Ramos (cell line): ENCODE measurements around the gene KANSL1.

ENCODE experiments used
- in situ Hi-C: fragments of 300-500 bp; cut with MboI; formaldehyde crosslinking; loops from one replicate; pipeline ENCODE4 v1.14.3; 2022; ENCODE audit warnings: low sequenced_read_pairs; ENCODE audit not compliant: unreplicated experiment

The KANSL1 gene

DNA sequence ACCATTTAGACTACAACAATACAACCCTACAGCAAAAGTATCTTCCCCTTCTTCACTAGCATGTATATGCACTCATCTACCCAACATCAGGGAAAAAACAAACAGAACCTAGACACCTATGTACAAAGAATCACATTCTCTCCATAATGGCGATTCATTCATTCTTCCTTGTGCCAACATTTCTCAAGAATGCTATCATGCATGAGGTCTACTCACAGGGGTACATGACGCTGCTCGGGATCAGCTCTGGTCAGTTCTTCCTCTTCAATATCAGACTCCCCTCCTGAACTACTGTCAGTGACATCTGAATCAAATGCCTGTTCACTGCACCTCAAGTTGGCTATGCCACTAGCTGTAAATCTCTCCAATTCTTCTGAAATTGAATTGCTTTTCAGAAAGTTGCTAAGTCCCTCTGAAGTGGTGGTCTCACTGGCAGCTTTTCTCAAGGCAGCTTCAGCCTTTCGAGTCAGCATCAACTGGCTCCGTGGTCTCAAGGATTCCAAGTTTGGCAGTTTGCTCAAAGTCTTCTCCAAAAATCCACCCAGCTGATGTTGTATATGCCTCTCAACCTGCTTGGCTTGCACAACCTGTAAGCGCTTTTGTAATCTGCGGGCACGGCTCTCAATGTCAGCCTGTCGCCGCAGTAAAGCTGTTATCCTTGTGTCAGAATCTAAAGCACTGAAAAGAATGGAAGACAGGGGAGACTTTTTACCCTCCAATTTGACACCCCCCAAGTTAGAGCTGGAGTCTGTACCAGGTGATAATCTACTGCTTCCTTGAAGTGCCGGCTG is 22.4 kb downstream of the KANSL1 start:
- in situ Hi-C loops, result no loop called here

DNA sequence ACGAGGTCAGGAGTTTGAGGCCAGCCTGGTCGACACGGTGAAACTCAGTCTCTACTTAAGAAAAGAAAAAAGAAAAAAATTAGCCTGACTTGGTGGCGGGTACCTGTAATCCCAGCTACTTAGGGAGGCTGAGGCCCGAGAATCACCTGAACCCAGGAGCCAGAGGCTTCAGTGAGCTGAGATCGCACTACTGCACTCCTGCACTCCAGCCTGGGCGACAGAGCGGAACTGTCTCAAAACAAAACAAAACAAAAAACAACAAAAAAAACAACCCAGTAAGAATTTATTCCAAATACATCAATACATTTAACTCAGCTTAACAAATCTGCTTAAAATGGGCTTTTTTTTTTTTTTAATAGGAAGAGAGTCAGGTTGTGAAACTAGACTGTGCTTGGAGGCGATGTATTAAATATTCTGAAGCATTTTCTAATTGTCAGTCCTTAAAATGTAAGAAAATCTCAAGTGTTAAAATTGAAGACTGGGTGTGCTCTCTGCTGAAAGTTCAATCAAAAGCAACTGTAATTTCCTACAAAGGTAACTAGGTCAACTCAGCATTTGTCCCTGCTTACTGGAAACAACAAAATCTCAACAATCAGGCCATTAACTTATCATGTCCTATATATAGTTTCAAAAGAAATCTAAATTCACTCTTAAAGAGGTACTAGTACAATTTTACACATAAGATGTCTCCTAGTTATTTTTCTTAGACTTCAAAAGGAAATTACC is 23.2 kb downstream of the KANSL1 start:
- in situ Hi-C loops, result no loop called here

DNA sequence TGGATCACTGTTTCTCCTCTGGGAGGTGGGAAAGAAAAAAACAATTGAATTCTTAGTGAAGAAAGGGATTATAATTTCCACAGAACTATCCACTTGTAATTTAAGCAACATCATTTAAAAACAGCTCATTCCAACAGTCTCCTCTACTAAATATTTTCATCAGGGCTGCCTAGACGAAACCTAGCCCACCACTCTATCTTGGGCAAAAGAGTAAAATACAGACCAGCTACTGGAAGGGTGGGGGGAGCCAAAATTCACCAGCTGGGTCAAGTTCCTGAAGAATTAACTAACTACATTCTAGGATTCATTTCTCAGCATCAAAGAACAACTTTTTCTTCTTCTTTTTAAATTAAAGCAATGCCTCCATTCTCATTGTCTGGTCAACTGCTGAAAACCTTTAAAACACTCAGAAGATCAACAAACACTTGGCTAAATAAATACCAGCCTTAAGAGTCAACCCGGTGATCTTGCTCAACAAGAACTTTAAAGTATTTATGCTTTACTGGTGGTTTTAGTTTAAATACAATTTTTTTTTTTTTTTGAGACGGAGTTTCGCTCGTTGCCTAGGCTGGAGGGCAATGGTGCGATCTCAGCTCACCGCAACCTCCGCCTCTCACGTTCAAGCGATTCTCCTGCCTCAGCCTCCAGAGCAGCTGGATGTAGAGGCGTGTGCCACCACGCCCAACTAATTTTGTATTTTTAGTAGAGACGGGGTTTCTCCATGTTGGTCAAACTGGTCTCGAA is 25.2 kb downstream of the KANSL1 start:
- in situ Hi-C loops, result no loop called here

DNA sequence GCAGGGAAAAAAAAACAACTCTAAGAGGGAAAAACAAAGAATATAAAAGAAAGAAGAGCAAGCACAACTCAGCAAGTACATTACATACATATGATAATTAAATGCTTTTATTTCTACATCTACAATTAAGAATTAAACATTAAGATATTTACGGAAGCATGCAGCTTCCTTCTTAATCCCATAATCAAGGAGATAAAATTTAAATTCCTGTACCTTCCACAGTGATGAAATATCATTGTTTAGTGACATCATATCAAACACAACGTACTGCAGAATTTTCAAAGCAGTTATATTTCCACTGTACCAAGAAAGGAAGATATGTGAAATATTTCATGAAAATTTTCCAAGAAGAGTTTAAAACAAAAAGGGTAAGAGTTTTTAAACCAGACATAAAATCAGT is 26.0 kb downstream of the KANSL1 start:
- in situ Hi-C loops, result no loop called here

DNA sequence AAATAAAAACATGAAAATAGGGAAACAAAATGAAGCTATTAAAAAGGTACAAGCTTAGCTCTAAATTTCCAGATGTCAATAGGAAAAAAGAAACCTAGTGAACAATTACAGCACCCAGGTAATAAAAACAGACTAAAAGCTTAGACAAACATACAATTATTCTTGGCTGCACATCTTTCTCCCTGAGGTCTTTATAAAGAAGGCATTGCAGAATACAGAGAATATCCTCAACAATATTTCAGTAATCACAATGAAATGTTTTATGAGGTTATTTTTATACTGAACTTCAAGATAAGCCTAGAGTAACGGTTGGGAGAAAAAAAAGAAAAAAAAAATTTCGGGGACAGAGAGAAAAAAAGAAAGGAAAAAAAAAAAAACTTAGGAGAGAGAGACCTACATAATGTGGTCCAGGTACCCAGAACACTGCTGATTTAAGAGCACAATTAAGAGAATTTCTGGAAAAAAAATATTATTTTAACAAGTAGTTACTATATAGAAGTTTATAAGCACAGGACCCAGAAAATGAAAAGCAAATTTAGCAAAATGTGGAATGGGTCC is 26.5 kb downstream of the KANSL1 start:
- in situ Hi-C loops, result no loop called here

DNA sequence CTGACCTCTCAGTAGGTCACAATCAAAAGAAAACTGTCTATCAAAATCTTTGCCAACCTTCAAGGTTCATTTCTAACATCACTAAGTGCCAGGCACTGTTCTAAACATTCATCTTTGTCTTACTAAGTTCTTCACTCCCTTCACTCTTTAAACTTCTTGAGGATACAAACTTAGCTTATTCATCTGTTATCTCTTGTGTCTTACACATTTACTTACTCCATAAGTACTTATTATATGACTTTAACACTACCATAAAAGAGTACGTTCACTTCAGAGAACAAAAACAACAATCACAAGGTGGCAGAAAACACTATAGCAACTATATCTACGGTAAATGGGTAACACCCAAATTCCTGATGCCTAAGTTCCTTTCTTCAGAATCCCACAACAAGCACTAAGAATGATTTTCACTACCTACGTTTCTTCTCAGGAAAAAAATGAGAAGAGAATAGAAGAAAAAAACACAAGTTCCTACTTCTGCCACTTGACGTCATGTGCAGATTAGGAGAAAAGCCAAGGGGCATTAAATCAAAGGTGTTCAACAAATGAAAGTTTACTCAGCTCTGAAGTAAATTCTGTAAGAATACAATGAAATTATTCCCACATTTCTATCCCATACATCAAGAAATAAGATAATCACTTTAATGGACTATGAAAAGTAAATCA is 29.2 kb downstream of the KANSL1 start:
- in situ Hi-C loops, result no loop called here

DNA sequence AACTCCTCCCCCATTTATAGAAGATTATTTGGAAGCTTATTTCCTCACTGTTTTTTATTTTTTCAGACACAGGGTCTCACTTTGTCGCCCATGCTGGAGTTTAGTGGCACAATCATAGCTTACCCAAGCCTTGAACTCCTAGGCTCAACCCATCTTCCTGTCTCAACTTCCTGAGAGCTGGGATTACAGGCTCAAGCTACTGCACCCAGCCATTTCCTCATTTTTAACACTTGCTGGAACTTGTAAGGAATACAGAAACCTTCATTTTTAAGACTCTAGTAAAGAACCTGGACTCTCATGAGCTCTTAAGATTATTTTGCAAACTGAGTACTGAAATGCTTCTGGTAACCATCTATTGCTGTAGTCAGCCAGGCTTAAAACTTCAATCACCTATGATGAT is 29.9 kb downstream of the KANSL1 start:
- in situ Hi-C loops, result no loop called here

DNA sequence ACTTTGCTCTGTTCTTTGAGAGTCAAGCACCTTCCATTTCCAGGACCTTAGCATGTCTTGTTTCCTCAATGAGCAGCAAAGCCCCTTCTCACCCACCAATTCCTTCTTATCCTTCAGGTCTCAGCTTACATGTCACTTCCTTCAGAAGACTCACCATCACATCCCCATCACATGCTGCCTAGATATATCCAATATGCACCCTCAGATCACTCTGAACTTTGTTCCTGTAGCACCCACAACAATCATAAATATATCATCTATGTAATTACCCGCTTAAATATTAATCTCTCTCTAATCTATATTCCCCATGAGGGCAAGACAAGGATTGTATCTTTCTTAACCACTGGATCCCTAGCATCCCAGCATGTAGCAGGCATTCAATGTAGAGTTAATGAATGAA is 30.4 kb downstream of the KANSL1 start:
- in situ Hi-C loops, result no loop called here

DNA sequence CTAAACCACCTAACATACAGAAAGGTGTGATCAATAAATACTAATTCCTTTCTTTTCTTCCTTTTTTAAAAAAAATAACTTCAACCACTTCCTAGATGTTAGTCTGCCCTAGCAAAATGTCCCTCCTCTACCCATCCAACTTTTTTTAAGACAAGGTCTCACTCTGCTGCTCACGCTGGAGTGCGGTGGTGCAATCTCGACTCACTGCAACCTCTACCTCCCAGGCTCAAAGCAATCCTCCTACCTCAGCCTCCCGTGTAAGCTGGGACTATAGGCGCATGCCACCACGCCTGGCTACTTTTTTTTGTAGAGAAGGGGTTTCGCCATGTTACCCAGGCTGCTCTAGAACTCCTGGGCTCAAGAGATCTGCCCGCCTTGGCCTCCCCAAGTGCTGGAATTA is 33.1 kb downstream of the KANSL1 start:
- in situ Hi-C loops, result no loop called here

DNA sequence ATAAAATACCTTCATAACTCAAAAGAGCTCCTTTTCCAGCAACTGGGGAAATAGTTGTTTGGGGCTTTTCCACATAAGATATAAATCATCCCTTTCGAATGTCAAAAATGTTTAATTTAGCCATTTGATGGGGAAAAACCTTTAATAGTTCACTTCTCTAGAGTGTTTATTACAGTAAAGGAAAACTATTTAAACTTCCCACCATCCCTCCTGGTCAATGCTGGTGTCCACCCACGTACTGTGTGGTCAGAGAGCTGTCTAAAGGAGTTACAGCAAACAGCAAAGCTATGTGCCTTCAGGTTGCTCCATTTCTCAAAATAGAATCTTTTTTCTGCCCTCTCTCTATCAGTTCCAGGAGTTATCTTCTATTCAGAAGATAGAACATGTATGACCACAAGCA is 33.5 kb downstream of the KANSL1 start:
- in situ Hi-C loops, result no loop called here

DNA sequence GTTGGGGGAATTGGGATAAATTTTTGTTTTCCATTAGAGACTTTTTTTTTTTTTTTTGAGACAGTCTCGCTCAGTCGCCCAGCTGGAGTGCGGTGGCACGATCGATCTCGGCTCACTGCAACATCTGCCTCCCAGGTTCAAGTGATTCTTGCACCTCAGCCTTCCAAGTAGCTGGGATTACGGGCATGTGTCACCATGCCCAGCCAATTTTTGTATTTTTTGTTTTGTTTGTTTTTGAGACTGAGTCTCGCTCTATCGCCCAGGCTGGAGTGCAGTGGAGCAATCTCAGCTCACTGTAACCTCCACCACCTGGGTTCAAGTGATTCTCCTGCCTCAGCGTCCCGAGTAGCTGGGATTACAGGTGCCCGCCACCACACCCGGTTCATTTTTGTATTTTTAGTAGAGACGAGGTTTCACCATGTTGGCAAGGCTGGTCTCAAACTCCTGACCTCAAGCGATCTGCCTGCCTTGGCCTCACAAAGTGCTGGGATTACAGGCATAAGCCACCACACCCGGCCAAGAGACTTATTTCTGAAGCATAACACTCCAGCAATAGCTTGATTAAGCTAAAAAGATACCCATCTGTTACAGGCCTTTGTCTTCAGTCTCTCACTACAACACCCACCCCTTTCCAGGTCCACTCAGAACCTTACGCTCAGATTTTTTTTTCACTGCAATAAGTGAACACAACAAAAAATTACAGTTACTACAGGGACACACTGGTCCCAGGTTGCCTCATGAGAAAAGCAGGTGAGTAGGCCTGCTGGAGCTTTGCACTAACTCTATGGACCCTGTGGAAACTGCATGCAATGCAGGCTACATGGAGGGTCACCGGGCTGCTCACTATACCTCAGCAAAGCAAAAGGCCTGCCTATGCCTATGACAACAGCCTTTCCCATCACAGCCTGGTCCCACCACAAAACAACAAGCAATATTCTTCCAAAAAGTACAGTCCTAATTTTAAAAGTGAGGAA is 34.6 kb downstream of the KANSL1 start:
- in situ Hi-C loops, result no loop called here

DNA sequence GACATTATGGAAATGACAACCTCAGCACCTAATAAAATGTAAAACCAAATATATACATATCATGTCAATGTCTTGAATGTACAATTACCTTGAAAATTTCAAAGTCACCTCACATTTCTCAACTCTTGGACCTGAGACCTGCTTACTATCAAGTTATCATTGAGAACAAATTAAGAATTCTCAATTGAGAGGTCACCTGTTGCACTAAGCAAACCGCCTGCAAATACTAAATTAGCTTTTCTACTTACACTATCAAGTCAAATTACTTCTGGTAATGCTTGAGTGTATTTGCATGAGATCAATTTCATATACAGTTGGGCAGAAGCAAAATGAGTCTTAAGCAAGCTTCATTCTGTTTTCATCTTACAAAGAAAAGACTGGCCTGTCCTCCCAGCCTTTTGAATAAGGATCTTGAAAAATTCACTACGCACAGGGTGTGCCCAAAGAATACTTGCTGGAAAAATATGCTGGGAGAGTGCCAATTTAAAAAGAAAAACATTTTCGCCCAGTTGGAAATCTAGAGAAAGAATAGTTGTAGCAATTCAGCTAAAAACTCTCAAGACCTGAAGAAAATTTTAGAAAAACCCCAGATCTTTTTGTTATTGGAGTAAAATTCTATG is 35.7 kb downstream of the KANSL1 start:
- in situ Hi-C loops, result no loop called here

DNA sequence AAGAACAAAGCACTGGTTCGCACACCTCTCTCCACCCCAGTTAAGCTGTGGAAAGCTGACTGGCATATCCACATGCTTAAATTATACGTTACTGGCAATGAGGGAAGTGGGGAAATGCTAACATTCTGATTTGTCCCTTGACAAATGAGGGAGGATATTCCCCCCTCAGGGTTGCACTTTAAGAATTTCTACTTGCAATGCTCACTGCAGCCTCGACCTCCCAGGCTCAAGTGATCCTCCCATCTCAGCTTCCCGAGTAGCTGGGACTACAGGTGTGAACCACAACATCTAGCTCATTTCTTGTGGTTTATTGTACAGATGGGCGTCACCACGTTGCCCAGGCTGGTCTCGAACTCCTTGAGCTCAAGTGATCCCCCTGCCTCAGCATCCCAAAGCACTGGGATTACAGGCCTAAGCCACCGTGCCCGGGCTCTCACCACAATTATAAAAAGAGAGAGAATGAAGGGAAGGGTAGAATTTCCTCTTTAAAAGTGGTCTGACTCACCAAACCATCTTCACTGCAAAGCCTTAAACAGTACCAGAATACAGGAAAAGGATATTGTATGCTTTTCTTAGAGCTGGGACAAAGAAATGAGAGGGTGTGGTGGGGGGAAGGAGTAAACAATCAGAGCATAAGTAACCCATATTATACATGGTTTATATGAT is 38.9 kb downstream of the KANSL1 start:
- in situ Hi-C loops, result no loop called here

DNA sequence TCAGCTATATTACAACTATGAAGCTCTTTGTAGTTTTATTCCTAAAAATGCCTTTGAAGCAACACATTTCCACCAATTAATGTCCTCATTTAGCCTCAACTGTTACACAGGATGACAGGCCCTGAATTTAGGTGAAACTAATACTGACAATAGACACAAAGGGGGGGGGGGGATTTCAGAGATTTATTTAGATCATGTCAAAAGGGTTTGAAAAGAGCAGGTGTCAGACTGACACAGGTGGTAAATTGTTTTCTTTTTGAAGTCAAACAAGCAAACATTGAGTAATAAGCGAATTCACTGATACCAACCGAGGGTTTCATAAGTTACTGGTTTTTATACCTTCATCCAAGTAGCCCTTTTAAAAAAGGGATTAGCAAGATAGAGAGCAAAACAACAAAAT is 40.8 kb downstream of the KANSL1 start:
- in situ Hi-C loops, result no loop called here

DNA sequence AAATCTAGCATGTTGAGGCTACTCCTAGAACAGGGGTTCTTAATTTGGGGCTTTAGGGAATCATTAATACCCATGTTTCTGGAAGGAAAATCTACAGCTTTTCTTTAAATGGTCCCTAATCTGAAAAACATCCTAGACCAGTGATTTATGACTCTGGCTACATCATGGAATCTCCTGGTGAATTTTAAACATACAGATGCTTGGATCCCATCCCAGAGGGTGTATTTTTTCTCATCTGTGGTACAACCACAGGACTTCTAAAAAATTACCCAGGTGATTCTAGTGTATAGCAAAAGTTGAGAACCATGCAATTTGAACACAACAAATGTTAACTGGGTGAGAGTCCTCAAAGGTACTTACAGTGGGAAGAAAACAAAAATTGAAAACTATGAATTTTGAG is 41.5 kb downstream of the KANSL1 start:
- in situ Hi-C loops, result no loop called here

DNA sequence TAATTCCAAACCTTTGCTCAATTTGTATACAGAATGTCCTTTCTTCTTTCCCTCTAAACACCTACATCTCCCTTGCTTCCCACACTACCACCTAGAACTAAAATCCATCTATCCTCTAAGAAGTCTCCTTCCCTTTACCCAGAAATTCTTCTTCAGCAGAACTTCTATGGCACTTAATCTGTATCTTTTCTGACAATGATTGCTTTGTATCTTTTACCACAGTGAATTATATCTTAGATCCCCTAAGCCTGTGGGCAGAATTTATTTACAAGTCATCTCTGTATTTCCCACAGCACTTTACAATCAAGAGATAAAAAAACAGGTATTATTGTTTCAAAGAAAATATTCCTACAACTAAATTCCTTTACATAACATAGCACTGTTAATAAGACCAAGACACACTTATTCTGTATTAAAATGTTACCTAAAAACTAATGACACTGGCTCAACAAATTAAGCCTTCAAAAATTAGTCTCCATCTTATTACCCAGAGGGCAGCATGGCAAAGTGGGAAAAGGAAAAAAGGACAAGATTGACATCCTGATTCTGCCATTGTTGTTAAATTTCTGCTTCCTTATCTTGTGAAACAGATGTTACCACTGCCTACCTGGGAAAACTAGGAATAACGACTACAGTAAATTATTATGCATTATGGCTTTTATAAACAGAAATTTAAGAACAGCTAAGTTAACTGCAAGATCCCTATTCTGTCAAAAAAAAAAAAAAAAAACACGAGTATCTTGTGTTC is 42.8 kb downstream of the KANSL1 start:
- in situ Hi-C loops, result no loop called here

DNA sequence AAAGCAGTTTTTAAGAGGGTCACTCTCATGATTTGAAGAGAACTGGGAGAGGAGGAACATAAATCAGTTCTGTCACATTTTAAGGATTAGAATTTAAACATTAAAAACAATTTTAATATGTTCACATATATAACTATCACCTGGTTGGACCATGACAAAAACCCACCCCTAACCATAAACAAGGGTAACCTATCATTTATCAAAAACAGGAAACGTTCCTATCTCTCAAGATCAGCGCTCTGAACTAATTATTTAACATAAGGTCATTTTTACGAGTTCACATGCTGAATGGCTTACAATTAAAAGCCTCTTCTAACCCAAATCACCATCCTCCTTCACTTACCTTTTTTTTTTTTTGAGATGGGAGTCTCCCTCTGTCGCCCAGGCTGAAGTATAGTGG is 45.0 kb downstream of the KANSL1 start:
- in situ Hi-C loops, result no loop called here

DNA sequence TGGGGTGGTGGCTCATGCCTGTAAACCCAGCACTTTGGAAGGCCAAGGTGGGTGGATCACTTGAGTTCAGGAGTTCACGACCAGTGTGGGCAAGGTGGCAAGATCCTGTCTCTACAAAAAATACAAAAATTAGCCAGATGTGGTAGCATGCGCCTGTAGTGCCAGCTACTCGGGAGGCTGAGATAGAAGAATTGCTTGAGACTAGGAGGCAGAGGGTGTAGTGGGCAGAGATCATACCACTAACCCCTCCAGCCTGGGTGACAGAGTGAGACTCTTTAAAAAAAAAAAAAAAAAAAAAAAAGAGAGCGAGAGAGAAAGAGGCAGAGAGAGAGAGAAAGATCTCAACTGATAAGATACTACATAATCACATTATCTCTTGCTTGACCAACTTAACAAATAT is 45.9 kb downstream of the KANSL1 start:
- in situ Hi-C loops, result no loop called here
